ENCODE data around the gene SLC18A3.

GRCh38 chr10:49654036-49654693, 44.1 kb downstream of the SLC18A3 start:
- TF ChIP-seq CTCF (IDR thresholded peaks at IDR 0.05; ENCODE audit: poor library complexity): no peak
- TF ChIP-seq EZH2phosphoT487 (IDR thresholded peaks at IDR 0.05; ENCODE audit: low read depth, severe bottlenecking, unreplicated experiment): no peak
